H9 (cell line): ENCODE data around the gene CDC5L. TPM values are rescaled to one million over a fixed set of nuclear protein-coding genes. Genes with fewer than 3 reads are reported as not detected.
A peak's percentile ranks its signal among the peaks of the same experiment; 100 is the strongest.

Source experiments
- DNase-seq: peaks from one replicate; pipeline ENCODE4 v3.0.0-alpha.2; 2017
- H2AFZ ChIP-seq: one replicate; pipeline ENCODE4 v1.6.1; 2013; ENCODE audit warnings: mild to moderate bottlenecking, low read length, control low read depth, moderate library complexity
- H2AK5ac ChIP-seq: 2 replicates; pipeline ENCODE4 v1.6.1; 2013; ENCODE audit warnings: low read length, control low read depth, mixed read lengths; ENCODE audit not compliant: insufficient read length
- H2BK120ac ChIP-seq: one replicate; pipeline ENCODE4 v1.6.1; 2013; ENCODE audit warnings: low read depth, mild to moderate bottlenecking, low read length, control low read depth, inconsistent platforms; ENCODE audit not compliant: poor library complexity, severe bottlenecking
- H2BK12ac ChIP-seq: 2 replicates; pipeline ENCODE4 v1.6.1; 2013; ENCODE audit warnings: low read length, control low read depth, mixed read lengths, low read depth; ENCODE audit not compliant: insufficient read length
- H2BK15ac ChIP-seq: 2 replicates; pipeline ENCODE4 v1.6.1; 2013; ENCODE audit warnings: low read depth, low read length, control low read depth
- H2BK20ac ChIP-seq: one replicate; pipeline ENCODE4 v1.6.1; 2013; ENCODE audit warnings: low read depth, mild to moderate bottlenecking, low read length, control low read depth, inconsistent platforms; ENCODE audit not compliant: poor library complexity, severe bottlenecking
- H2BK5ac ChIP-seq: 2 replicates; pipeline ENCODE4 v1.6.1; 2013; ENCODE audit warnings: low read length, control low read depth, mixed read lengths; ENCODE audit not compliant: insufficient read length
- H3K14ac ChIP-seq: 2 replicates; pipeline ENCODE4 v1.6.1; 2013; ENCODE audit warnings: low read length, control low read depth; ENCODE audit not compliant: insufficient read depth
- H3K18ac ChIP-seq: 2 replicates; pipeline ENCODE4 v1.6.1; 2013; ENCODE audit warnings: low read depth, mild to moderate bottlenecking, mixed read lengths, low read length, control low read depth; ENCODE audit not compliant: insufficient read length
- H3K23ac ChIP-seq: 2 replicates; pipeline ENCODE4 v1.6.1; 2013; ENCODE audit warnings: low read length, control low read depth, mixed read lengths, low read depth; ENCODE audit not compliant: insufficient read length
- H3K23me2 ChIP-seq: 2 replicates; pipeline ENCODE4 v1.6.1; 2013; ENCODE audit warnings: low read depth, mild to moderate bottlenecking, mixed read lengths, low read length, control low read depth; ENCODE audit not compliant: insufficient read length, poor library complexity, severe bottlenecking
- H3K27ac ChIP-seq: 2 replicates; pipeline ENCODE4 v1.5.1; 2013; ENCODE audit warnings: low read length, control low read depth, mixed read lengths, low read depth; ENCODE audit not compliant: insufficient read length
- H3K27me3 ChIP-seq: 2 replicates; pipeline ENCODE4 v1.6.1; 2013; ENCODE audit warnings: low read length, control low read depth, inconsistent platforms; ENCODE audit not compliant: insufficient read depth
- H3K4ac ChIP-seq: 2 replicates; pipeline ENCODE4 v1.6.1; 2013; ENCODE audit warnings: low read depth, mild to moderate bottlenecking, control low read depth, inconsistent platforms, low read length, moderate library complexity
- H3K4me1 ChIP-seq: 2 replicates; pipeline ENCODE4 v1.6.1; 2013; ENCODE audit warnings: low read length, control low read depth, inconsistent platforms; ENCODE audit not compliant: insufficient read depth
- H3K4me2 ChIP-seq: 2 replicates; pipeline ENCODE4 v1.6.1; 2013; ENCODE audit warnings: low read length, control low read depth, mixed read lengths; ENCODE audit not compliant: insufficient read length, insufficient read depth
- H3K56ac ChIP-seq: 2 replicates; pipeline ENCODE4 v1.6.1; 2013; ENCODE audit warnings: low read depth, mild to moderate bottlenecking, mixed read lengths, low read length, control low read depth; ENCODE audit not compliant: insufficient read length
- H3K79me1 ChIP-seq: 2 replicates; pipeline ENCODE4 v1.6.1; 2013; ENCODE audit warnings: low read depth, mild to moderate bottlenecking, moderate library complexity, low read length, control low read depth, inconsistent platforms; ENCODE audit not compliant: insufficient read depth, poor library complexity, severe bottlenecking
- H3K79me2 ChIP-seq: 2 replicates; pipeline ENCODE4 v1.6.1; 2013; ENCODE audit warnings: low read length, control low read depth, inconsistent platforms; ENCODE audit not compliant: insufficient read depth
- H3K9ac ChIP-seq: 2 replicates; pipeline ENCODE4 v1.6.1; 2013; ENCODE audit warnings: low read length, control low read depth, mixed read lengths; ENCODE audit not compliant: insufficient read length; ENCODE audit errors: extremely low read depth
- H3K9me3 ChIP-seq: one replicate; pipeline ENCODE4 v1.6.1; 2013; ENCODE audit warnings: low read depth, low read length, inconsistent platforms; ENCODE audit not compliant: control insufficient read depth
- H3T11ph ChIP-seq: one replicate; pipeline ENCODE4 v1.6.1; 2013; ENCODE audit warnings: mild to moderate bottlenecking, low read length, control low read depth, inconsistent platforms
- H4K20me1 ChIP-seq: one replicate; pipeline ENCODE4 v1.6.1; 2013; ENCODE audit not compliant: control insufficient read depth, insufficient read length, insufficient read depth
- H4K5ac ChIP-seq: 2 replicates; pipeline ENCODE4 v1.6.1; 2013; ENCODE audit warnings: low read depth, mild to moderate bottlenecking, mixed read lengths, low read length, control low read depth; ENCODE audit not compliant: insufficient read length
- H4K8ac ChIP-seq: replicated peaks from 2 replicates; pipeline ENCODE4 v1.6.1; 2013; ENCODE audit warnings: low read length, control low read depth, mixed read lengths, low read depth; ENCODE audit not compliant: insufficient read length
- H4K91ac ChIP-seq: 2 replicates; pipeline ENCODE4 v1.6.1; 2013; ENCODE audit warnings: low read depth, mild to moderate bottlenecking, moderate library complexity, mixed read lengths, low read length, control low read depth; ENCODE audit not compliant: insufficient read length
- H3K27ac Mint-ChIP-seq, 3 experiments: 2 replicates in 2 of 3; 3 replicates in 1 of 3; pipeline ENCODE4 v1.8.0; 2020 to 2021; ENCODE audit warnings: mixed read lengths in 3 of 3, mild to moderate bottlenecking in 1 of 3, moderate library complexity in 1 of 3
- H3K27me3 Mint-ChIP-seq: 2 replicates; pipeline ENCODE4 v1.8.0; 2021; ENCODE audit warnings: low read depth, mild to moderate bottlenecking, moderate library complexity, mixed read lengths
- H3K36me3 Mint-ChIP-seq, 3 experiments: 2 replicates in 2 of 3; 3 replicates in 1 of 3; pipeline ENCODE4 v1.8.0; 2020 to 2021; ENCODE audit warnings: low read depth in 3 of 3, mixed read lengths in 3 of 3; ENCODE audit not compliant: insufficient read depth in 1 of 3
- H3K4me1 Mint-ChIP-seq, 2 experiments: 2 replicates each; pipeline ENCODE4 v1.8.0; 2020; ENCODE audit warnings: mixed read lengths in 2 of 2
- H3K4me3 Mint-ChIP-seq, 2 experiments: 2 replicates in 1 of 2; 3 replicates in 1 of 2; pipeline ENCODE4 v1.8.0; 2020 to 2021; ENCODE audit warnings: mild to moderate bottlenecking in 2 of 2, mixed read lengths in 2 of 2, moderate library complexity in 1 of 2
- H3K9me3 Mint-ChIP-seq, 2 experiments: 2 replicates in 1 of 2; 3 replicates in 1 of 2; pipeline ENCODE4 v1.8.0; 2020; ENCODE audit warnings: mild to moderate bottlenecking in 2 of 2, mixed read lengths in 2 of 2, moderate library complexity in 1 of 2
- CTCF ChIP-seq: fragments of 200-600 bp; sonication (generic); conservative IDR thresholded peaks from 3 replicates; pipeline ENCODE4 v1.8.0; 2021; ENCODE audit warnings: antibody characterized with exemption, mild to moderate bottlenecking
- WGBS: extraction: QIAGEN DNeasy Blood & Tissue Kit; methylation state at CpG from one replicate; pipeline ENCODE4 v1.1.7; 2013; ENCODE audit warnings: missing lambda C conversion rate, low lambda C conversion rate, mixed read lengths; ENCODE audit not compliant: insufficient read length; ENCODE audit errors: extremely low coverage; 5-methylcytosine and 5-hydroxymethylcytosine counted together
- total RNA-seq: library from RNA; stranded (reverse); gene quantifications from 2 replicates; pipeline ENCODE4 v1.2.1, GENCODE V29; 2021

CDC5L gene
- total RNA-seq, 1 experiment from 2014 or later: 34.3 TPM

GRCh38 chr6:44456070-44456965, 68.8 kb downstream of the CDC5L start:
- no peak overlapping the region for H3K56ac ChIP-seq
- H2BK12ac ChIP-seq: no peak overlapping the region
- H2BK120ac ChIP-seq: no peak overlapping the region
- H3K23me2 ChIP-seq: no peaks in the 10 kb centered on the region
- H3K4me3 Mint-ChIP-seq: no peak overlapping the region
- H2BK20ac ChIP-seq: no peak overlapping the region
- peaks cover 3% of the 10 kb centered on the region for H3K27me3 Mint-ChIP-seq
- no peaks in the 10 kb centered on the region for H3K9me3 ChIP-seq
- H2AFZ ChIP-seq: no peak overlapping the region
- no peak overlapping the region for H3K4me2 ChIP-seq
- no peak overlapping the region for H3T11ph ChIP-seq
- H2BK15ac ChIP-seq: no peak overlapping the region
- no peaks in the 10 kb centered on the region for H3K79me1 ChIP-seq
- H3K79me2 ChIP-seq: no peaks in the 10 kb centered on the region
- H3K4me1 Mint-ChIP-seq: peaks cover 5% of the 10 kb centered on the region in 2 experiments
- H3K27ac ChIP-seq: no peak overlapping the region
- H2BK5ac ChIP-seq: no peak overlapping the region
- H3K27me3 ChIP-seq: no peaks in the 10 kb centered on the region
- peak; percentile 92 for TF ChIP-seq CTCF
- no peak overlapping the region for H3K27ac Mint-ChIP-seq
- H3K4me1 ChIP-seq: no peaks in the 10 kb centered on the region
- H3K36me3 Mint-ChIP-seq: peaks cover 0 to 5% (median 0%) of the 10 kb centered on the region in 3 experiments; a peak in 2 of 7 replicates
- no peak overlapping the region for H3K14ac ChIP-seq
- H3K23ac ChIP-seq: no peak overlapping the region
- H4K20me1 ChIP-seq: no peaks in the 10 kb centered on the region
- no peak overlapping the region for H2AK5ac ChIP-seq
- no peak overlapping the region for H4K91ac ChIP-seq
- H3K4ac ChIP-seq: no peak overlapping the region
- no CpG with 5 or more reads among the region's 16 CpGs for WGBS
- DNase-seq: no peak
- H3K18ac ChIP-seq: no peak overlapping the region
- H3K9me3 Mint-ChIP-seq: no peaks in the 10 kb centered on the region; a peak in 1 of 5 replicates
- no peak overlapping the region for H4K8ac ChIP-seq
- H4K5ac ChIP-seq: no peak overlapping the region
- H3K9ac ChIP-seq: no peak overlapping the region
